H9 (cell line): Measurements from ENCODE around the gene RIPPLY2. TPM values are rescaled to one million over a fixed set of nuclear protein-coding genes. Genes with fewer than 3 reads are reported as not detected.

Experiments used
- DNase-seq: peaks from one replicate; pipeline ENCODE4 v3.0.0-alpha.2; 2017
- H2AFZ ChIP-seq: one replicate; pipeline ENCODE4 v1.6.1; 2013; ENCODE audit warnings: mild to moderate bottlenecking, low read length, control low read depth, moderate library complexity
- H2AK5ac ChIP-seq: 2 replicates; pipeline ENCODE4 v1.6.1; 2013; ENCODE audit warnings: low read length, control low read depth, mixed read lengths; ENCODE audit not compliant: insufficient read length
- H2BK120ac ChIP-seq: one replicate; pipeline ENCODE4 v1.6.1; 2013; ENCODE audit warnings: low read depth, mild to moderate bottlenecking, low read length, control low read depth, inconsistent platforms; ENCODE audit not compliant: poor library complexity, severe bottlenecking
- H2BK12ac ChIP-seq: 2 replicates; pipeline ENCODE4 v1.6.1; 2013; ENCODE audit warnings: low read length, control low read depth, mixed read lengths, low read depth; ENCODE audit not compliant: insufficient read length
- H2BK15ac ChIP-seq: 2 replicates; pipeline ENCODE4 v1.6.1; 2013; ENCODE audit warnings: low read depth, low read length, control low read depth
- H2BK20ac ChIP-seq: one replicate; pipeline ENCODE4 v1.6.1; 2013; ENCODE audit warnings: low read depth, mild to moderate bottlenecking, low read length, control low read depth, inconsistent platforms; ENCODE audit not compliant: poor library complexity, severe bottlenecking
- H2BK5ac ChIP-seq: 2 replicates; pipeline ENCODE4 v1.6.1; 2013; ENCODE audit warnings: low read length, control low read depth, mixed read lengths; ENCODE audit not compliant: insufficient read length
- H3K14ac ChIP-seq: 2 replicates; pipeline ENCODE4 v1.6.1; 2013; ENCODE audit warnings: low read length, control low read depth; ENCODE audit not compliant: insufficient read depth
- H3K18ac ChIP-seq: 2 replicates; pipeline ENCODE4 v1.6.1; 2013; ENCODE audit warnings: low read depth, mild to moderate bottlenecking, mixed read lengths, low read length, control low read depth; ENCODE audit not compliant: insufficient read length
- H3K23ac ChIP-seq: 2 replicates; pipeline ENCODE4 v1.6.1; 2013; ENCODE audit warnings: low read length, control low read depth, mixed read lengths, low read depth; ENCODE audit not compliant: insufficient read length
- H3K23me2 ChIP-seq: 2 replicates; pipeline ENCODE4 v1.6.1; 2013; ENCODE audit warnings: low read depth, mild to moderate bottlenecking, mixed read lengths, low read length, control low read depth; ENCODE audit not compliant: insufficient read length, poor library complexity, severe bottlenecking
- H3K27ac ChIP-seq: 2 replicates; pipeline ENCODE4 v1.5.1; 2013; ENCODE audit warnings: low read length, control low read depth, mixed read lengths, low read depth; ENCODE audit not compliant: insufficient read length
- H3K27me3 ChIP-seq: 2 replicates; pipeline ENCODE4 v1.6.1; 2013; ENCODE audit warnings: low read length, control low read depth, inconsistent platforms; ENCODE audit not compliant: insufficient read depth
- H3K4ac ChIP-seq: 2 replicates; pipeline ENCODE4 v1.6.1; 2013; ENCODE audit warnings: low read depth, mild to moderate bottlenecking, control low read depth, inconsistent platforms, low read length, moderate library complexity
- H3K4me1 ChIP-seq: 2 replicates; pipeline ENCODE4 v1.6.1; 2013; ENCODE audit warnings: low read length, control low read depth, inconsistent platforms; ENCODE audit not compliant: insufficient read depth
- H3K4me2 ChIP-seq: 2 replicates; pipeline ENCODE4 v1.6.1; 2013; ENCODE audit warnings: low read length, control low read depth, mixed read lengths; ENCODE audit not compliant: insufficient read length, insufficient read depth
- H3K56ac ChIP-seq: 2 replicates; pipeline ENCODE4 v1.6.1; 2013; ENCODE audit warnings: low read depth, mild to moderate bottlenecking, mixed read lengths, low read length, control low read depth; ENCODE audit not compliant: insufficient read length
- H3K79me1 ChIP-seq: 2 replicates; pipeline ENCODE4 v1.6.1; 2013; ENCODE audit warnings: low read depth, mild to moderate bottlenecking, moderate library complexity, low read length, control low read depth, inconsistent platforms; ENCODE audit not compliant: insufficient read depth, poor library complexity, severe bottlenecking
- H3K79me2 ChIP-seq: 2 replicates; pipeline ENCODE4 v1.6.1; 2013; ENCODE audit warnings: low read length, control low read depth, inconsistent platforms; ENCODE audit not compliant: insufficient read depth
- H3K9ac ChIP-seq: 2 replicates; pipeline ENCODE4 v1.6.1; 2013; ENCODE audit warnings: low read length, control low read depth, mixed read lengths; ENCODE audit not compliant: insufficient read length; ENCODE audit errors: extremely low read depth
- H3K9me3 ChIP-seq: one replicate; pipeline ENCODE4 v1.6.1; 2013; ENCODE audit warnings: low read depth, low read length, inconsistent platforms; ENCODE audit not compliant: control insufficient read depth
- H3T11ph ChIP-seq: one replicate; pipeline ENCODE4 v1.6.1; 2013; ENCODE audit warnings: mild to moderate bottlenecking, low read length, control low read depth, inconsistent platforms
- H4K20me1 ChIP-seq: one replicate; pipeline ENCODE4 v1.6.1; 2013; ENCODE audit not compliant: control insufficient read depth, insufficient read length, insufficient read depth
- H4K5ac ChIP-seq: 2 replicates; pipeline ENCODE4 v1.6.1; 2013; ENCODE audit warnings: low read depth, mild to moderate bottlenecking, mixed read lengths, low read length, control low read depth; ENCODE audit not compliant: insufficient read length
- H4K8ac ChIP-seq: replicated peaks from 2 replicates; pipeline ENCODE4 v1.6.1; 2013; ENCODE audit warnings: low read length, control low read depth, mixed read lengths, low read depth; ENCODE audit not compliant: insufficient read length
- H4K91ac ChIP-seq: 2 replicates; pipeline ENCODE4 v1.6.1; 2013; ENCODE audit warnings: low read depth, mild to moderate bottlenecking, moderate library complexity, mixed read lengths, low read length, control low read depth; ENCODE audit not compliant: insufficient read length
- H3K27ac Mint-ChIP-seq, 3 experiments: 2 replicates in 2 of 3; 3 replicates in 1 of 3; pipeline ENCODE4 v1.8.0; 2020 to 2021; ENCODE audit warnings: mixed read lengths in 3 of 3, mild to moderate bottlenecking in 1 of 3, moderate library complexity in 1 of 3
- H3K27me3 Mint-ChIP-seq: 2 replicates; pipeline ENCODE4 v1.8.0; 2021; ENCODE audit warnings: low read depth, mild to moderate bottlenecking, moderate library complexity, mixed read lengths
- H3K36me3 Mint-ChIP-seq, 3 experiments: 2 replicates in 2 of 3; 3 replicates in 1 of 3; pipeline ENCODE4 v1.8.0; 2020 to 2021; ENCODE audit warnings: low read depth in 3 of 3, mixed read lengths in 3 of 3; ENCODE audit not compliant: insufficient read depth in 1 of 3
- H3K4me1 Mint-ChIP-seq, 2 experiments: 2 replicates each; pipeline ENCODE4 v1.8.0; 2020; ENCODE audit warnings: mixed read lengths in 2 of 2
- H3K4me3 Mint-ChIP-seq, 2 experiments: 2 replicates in 1 of 2; 3 replicates in 1 of 2; pipeline ENCODE4 v1.8.0; 2020 to 2021; ENCODE audit warnings: mild to moderate bottlenecking in 2 of 2, mixed read lengths in 2 of 2, moderate library complexity in 1 of 2
- H3K9me3 Mint-ChIP-seq, 2 experiments: 2 replicates in 1 of 2; 3 replicates in 1 of 2; pipeline ENCODE4 v1.8.0; 2020; ENCODE audit warnings: mild to moderate bottlenecking in 2 of 2, mixed read lengths in 2 of 2, moderate library complexity in 1 of 2
- WGBS: extraction: QIAGEN DNeasy Blood & Tissue Kit; methylation state at CpG from one replicate; pipeline ENCODE4 v1.1.7; 2013; ENCODE audit warnings: missing lambda C conversion rate, low lambda C conversion rate, mixed read lengths; ENCODE audit not compliant: insufficient read length; ENCODE audit errors: extremely low coverage; 5-methylcytosine and 5-hydroxymethylcytosine counted together
- total RNA-seq: library from RNA; stranded (reverse); gene quantifications from 2 replicates; pipeline ENCODE4 v1.2.1, GENCODE V29; 2021
- TF ChIP-seq, protein P1 (sequence below): fragments of 200-600 bp; sonication (generic); conservative IDR thresholded peaks from 3 replicates; pipeline ENCODE4 v1.8.0; 2021; ENCODE audit warnings: antibody characterized with exemption, mild to moderate bottlenecking

RIPPLY2 gene
- total RNA-seq, 1 experiment from 2014 or later, result 0.90 TPM

DNA sequence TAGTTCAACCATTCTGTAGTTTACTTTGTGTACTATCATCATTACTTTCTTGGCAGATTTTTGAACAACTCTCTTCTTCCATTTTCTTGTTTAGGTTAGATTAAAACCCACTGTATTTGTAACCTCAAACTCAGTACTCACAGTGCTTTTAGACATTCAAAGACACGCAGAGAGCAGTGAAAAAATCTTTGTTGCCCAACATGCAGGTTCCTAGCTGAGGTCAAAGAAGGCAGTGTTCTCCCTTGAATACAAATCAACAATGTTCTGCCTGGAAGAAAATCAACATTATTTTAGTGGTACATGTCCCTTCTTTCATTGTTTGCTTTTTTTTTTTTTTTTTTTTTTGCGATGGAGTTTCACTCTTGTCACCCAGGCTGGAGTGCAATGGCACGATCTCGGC lies 17.5 kb downstream of the RIPPLY2 start:
- no peak overlapping the region for H2BK5ac ChIP-seq
- H3T11ph ChIP-seq, result no peak overlapping the region
- no peak overlapping the region for H3K4me2 ChIP-seq
- Mint-ChIP-seq H3K27ac (no peak overlapping the region), H3K9me3 (peaks cover 20% of the 10 kb centered on the region in 2 experiments), H3K36me3 (peaks cover 29 to 37% (median 35%) of the 10 kb centered on the region in 3 experiments), H3K4me1 (0 out of 4 replicates have a peak, but pooled peaks cover 3% of the 10 kb centered on the region in 2 experiments), H3K4me3 (no peak overlapping the region), H3K27me3 (no peaks in the 10 kb centered on the region)
- DNase-seq, result no peak
- H3K9me3 ChIP-seq, result peaks cover 23% of the 10 kb centered on the region
- H3K27me3 ChIP-seq, result no peaks in the 10 kb centered on the region
- no peak overlapping the region for H2AFZ ChIP-seq
- no peak overlapping the region for H4K91ac ChIP-seq
- WGBS, result no CpG with 5 or more reads among the region's 4 CpGs
- no peak overlapping the region for H3K14ac ChIP-seq
- H4K5ac ChIP-seq, result no peak overlapping the region
- H3K27ac ChIP-seq, result no peak overlapping the region
- no peak overlapping the region for H2BK20ac ChIP-seq
- H3K4me1 ChIP-seq, result no peaks in the 10 kb centered on the region
- no peaks in the 10 kb centered on the region for H3K79me1 ChIP-seq
- H3K56ac ChIP-seq, result no peak overlapping the region
- no peak overlapping the region for H3K4ac ChIP-seq
- H2BK12ac ChIP-seq, result no peak overlapping the region
- no peaks in the 10 kb centered on the region for H3K23me2 ChIP-seq
- no peak overlapping the region for H3K9ac ChIP-seq
- H2BK15ac ChIP-seq, result no peak overlapping the region
- H3K79me2 ChIP-seq, result no peaks in the 10 kb centered on the region
- TF ChIP-seq, protein P1, sequence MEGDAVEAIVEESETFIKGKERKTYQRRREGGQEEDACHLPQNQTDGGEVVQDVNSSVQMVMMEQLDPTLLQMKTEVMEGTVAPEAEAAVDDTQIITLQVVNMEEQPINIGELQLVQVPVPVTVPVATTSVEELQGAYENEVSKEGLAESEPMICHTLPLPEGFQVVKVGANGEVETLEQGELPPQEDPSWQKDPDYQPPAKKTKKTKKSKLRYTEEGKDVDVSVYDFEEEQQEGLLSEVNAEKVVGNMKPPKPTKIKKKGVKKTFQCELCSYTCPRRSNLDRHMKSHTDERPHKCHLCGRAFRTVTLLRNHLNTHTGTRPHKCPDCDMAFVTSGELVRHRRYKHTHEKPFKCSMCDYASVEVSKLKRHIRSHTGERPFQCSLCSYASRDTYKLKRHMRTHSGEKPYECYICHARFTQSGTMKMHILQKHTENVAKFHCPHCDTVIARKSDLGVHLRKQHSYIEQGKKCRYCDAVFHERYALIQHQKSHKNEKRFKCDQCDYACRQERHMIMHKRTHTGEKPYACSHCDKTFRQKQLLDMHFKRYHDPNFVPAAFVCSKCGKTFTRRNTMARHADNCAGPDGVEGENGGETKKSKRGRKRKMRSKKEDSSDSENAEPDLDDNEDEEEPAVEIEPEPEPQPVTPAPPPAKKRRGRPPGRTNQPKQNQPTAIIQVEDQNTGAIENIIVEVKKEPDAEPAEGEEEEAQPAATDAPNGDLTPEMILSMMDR, result no peak
- no peaks in the 10 kb centered on the region for H4K20me1 ChIP-seq
- no peak overlapping the region for H2AK5ac ChIP-seq
- H3K18ac ChIP-seq, result no peak overlapping the region
- H4K8ac ChIP-seq, result no peak overlapping the region
- no peak overlapping the region for H2BK120ac ChIP-seq
- no peak overlapping the region for H3K23ac ChIP-seq
